Activated CD8-positive, alpha-beta memory T cell treated with anti-CD3 and anti-CD28 coated beads, Interleukin-2, amount 10 ng/mL, durations not matched to agents 7 days and 5 days (primary cell): Measurements from ENCODE around the gene MALT1. TPM values are rescaled to one million over a fixed set of nuclear protein-coding genes. Genes with fewer than 3 reads are reported as not detected.

Experiments
- ATAC-seq: fragments of 150-1000 bp; cut with Tn5 transposase; one replicate; pipeline ENCODE4 v1.10.0; 2021; ENCODE audit warnings: moderate library complexity
- CTCF ChIA-PET: fragments of 350-600 bp; sonication (Branson Sonifier 250); formaldehyde crosslinking; loops from one replicate; lab custom pipeline; 2021; ENCODE audit warnings: antibody characterized with exemption; lab: Charles Lee
- DNase-seq: peaks from one replicate; pipeline ENCODE4 v3.0.0-alpha.2; 2020
- H3K27ac Mint-ChIP-seq: one replicate; pipeline ENCODE4 v1.8.0; 2021; ENCODE audit warnings: mild to moderate bottlenecking, mixed read lengths
- H3K27me3 Mint-ChIP-seq: one replicate; pipeline ENCODE4 v1.8.0; 2021; ENCODE audit warnings: mixed read lengths
- H3K36me3 Mint-ChIP-seq: one replicate; pipeline ENCODE4 v1.8.0; 2021; ENCODE audit warnings: mild to moderate bottlenecking, mixed read lengths
- H3K4me1 Mint-ChIP-seq: one replicate; pipeline ENCODE4 v1.8.0; 2021; ENCODE audit warnings: mixed read lengths
- H3K4me3 Mint-ChIP-seq: one replicate; pipeline ENCODE4 v1.8.0; 2021; ENCODE audit warnings: mild to moderate bottlenecking, moderate library complexity, mixed read lengths
- H3K9me3 Mint-ChIP-seq: one replicate; pipeline ENCODE4 v1.8.0; 2022; ENCODE audit warnings: low read depth, mixed read lengths
- total RNA-seq, 2 experiments: library from RNA; stranded (reverse); gene quantifications; one replicate each; pipeline ENCODE4 v1.2.3, GENCODE V29; 2021

Gene MALT1
- total RNA-seq, 2 experiments from 2014 or later, result 30.3 to 31.6 TPM

- DNase-seq, result no peak
- no peaks in the 10 kb centered on the region for H3K36me3 Mint-ChIP-seq
- CTCF ChIA-PET, result interaction anchor here (1.4 kb wide), 1 partner anchor 268 kb away, joined by 3 read pairs; no protein-coding TSS in a partner anchor
- no peak for ATAC-seq
- no peaks in the 10 kb centered on the region for H3K9me3 Mint-ChIP-seq
- H3K27ac Mint-ChIP-seq, result no peak overlapping the region
- no peak overlapping the region for H3K4me3 Mint-ChIP-seq
- H3K4me1 Mint-ChIP-seq, result peaks cover 4% of the 10 kb centered on the region
- peaks cover 8% of the 10 kb centered on the region for H3K27me3 Mint-ChIP-seq
These were observed 131.7 kb downstream of the MALT1 start for GRCh38 chr18:58802959-58803358.

- CTCF ChIA-PET, result no interaction called here
These were observed 132.7 kb downstream of the MALT1 start for GRCh38 chr18:58803978-58804377.

More at GRCh38 chr18:58803978-58804377, 132.7 kb downstream of the MALT1 start:
- no peak overlapping the region for H3K4me3 Mint-ChIP-seq
- ATAC-seq (no peak), DNase-seq (no peak)
- no peaks in the 10 kb centered on the region for H3K9me3 Mint-ChIP-seq
- peaks cover 8% of the 10 kb centered on the region for H3K27me3 Mint-ChIP-seq
- H3K4me1 Mint-ChIP-seq, result peaks cover 4% of the 10 kb centered on the region
- H3K27ac Mint-ChIP-seq, result no peak overlapping the region
- H3K36me3 Mint-ChIP-seq, result no peaks in the 10 kb centered on the region

Other genes starting within 250 kb of the MALT1 start
- under 1 TPM in 1 of 2 experiments, not detected in 1; 0.33 TPM for gene ALPK2, start 42.4 kb upstream of the MALT1 start, total RNA-seq
- 1 to 10 TPM; 2.4 to 3.5 TPM for gene ZNF532, start 193.4 kb downstream of the MALT1 start, total RNA-seq